Stimulated activated CD8-positive, alpha-beta memory T cell treated with anti-CD3 and anti-CD28 coated beads, Interleukin-12 subunit alpha, Interleukin-12 subunit beta, amount 100 ng/mL, for 4 hours (primary cell): ENCODE measurements around the gene NCOA7.
"Not testable (repeated sequence)": the region's sequence is repeated elsewhere in the genome, so short reads cannot be mapped to it uniquely, and the experiment has no call there.

Experiments used
- DNase-seq: peaks from one replicate; pipeline ENCODE4 v3.0.0-alpha.2; 2020; ENCODE audit warnings: low read depth

The NCOA7 gene

DNA sequence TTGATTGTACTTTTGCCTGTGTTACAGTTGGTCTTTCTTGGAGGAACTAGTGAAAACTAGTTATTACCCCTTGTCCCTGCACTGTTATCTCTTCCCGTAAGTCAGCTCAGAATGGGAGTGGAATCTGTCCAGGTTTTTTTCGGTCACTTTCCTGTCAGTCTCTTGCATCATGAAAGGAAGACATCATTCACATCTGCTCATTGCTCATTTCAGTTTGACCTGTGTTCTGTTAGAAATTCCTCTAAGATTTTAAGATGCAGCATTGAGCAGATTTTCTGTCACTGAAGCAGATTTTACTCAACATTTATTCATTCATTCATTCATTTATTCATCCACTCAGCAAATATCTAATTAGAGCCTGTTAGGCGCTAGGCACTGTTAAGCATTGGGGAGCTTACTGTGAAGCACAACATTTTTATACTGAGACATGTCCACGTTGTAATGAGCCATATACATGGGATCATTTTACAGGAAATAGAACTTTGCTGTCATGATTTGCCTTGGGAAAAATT, 132.7 kb downstream of the NCOA7 start:
- DNase-seq = no peak

DNA sequence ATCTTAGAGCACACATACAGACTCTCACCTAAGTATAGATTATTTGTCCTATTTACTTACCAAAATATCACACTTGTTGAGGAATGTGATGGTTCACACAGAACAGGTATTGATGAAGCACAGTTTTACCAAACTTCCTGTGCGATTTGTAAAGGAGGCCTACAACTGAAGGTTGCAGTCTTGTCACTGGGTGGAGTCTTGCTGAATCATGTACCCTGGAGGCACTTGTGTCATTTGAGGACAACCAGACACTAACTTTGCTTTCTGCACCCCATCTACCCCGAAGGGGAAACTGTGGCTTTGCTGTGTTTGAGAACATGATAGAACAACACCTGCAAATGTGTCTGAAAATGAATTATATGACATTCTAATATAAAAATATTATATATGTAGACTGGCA, 133.4 kb downstream of the NCOA7 start:
- no peak for DNase-seq

DNA sequence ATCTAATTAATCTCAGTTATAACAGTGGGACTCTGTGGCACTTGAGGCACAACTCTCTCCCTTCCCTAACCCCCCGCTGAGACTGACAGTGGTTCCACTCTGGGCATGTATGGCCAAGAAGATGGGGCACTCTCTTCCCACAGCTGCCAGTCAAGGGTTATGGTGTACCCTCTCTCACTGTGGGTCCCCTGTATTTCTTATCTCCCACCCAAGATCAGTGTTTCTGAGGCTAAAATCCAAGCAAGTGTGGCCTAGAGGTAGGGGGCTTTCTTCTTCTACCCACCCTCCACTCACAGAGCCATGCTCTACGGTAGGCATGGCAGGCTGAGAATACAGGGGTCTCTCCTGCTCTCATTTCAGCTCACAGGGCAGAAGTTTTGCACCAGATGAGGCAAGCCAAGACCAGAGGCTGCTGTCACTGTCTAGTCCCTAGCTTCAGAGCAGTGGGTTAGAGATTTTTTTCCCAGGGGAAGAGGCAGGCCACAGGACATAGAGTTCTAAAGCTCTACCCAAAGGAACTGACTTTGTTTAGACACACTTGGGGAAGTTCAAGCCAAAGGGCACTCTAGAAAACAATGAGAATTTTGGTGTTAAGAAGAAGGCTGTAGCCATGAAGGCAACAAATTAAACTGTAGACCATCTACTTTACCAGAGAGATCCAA, 134.1 kb downstream of the NCOA7 start:
- no peak for DNase-seq

DNA sequence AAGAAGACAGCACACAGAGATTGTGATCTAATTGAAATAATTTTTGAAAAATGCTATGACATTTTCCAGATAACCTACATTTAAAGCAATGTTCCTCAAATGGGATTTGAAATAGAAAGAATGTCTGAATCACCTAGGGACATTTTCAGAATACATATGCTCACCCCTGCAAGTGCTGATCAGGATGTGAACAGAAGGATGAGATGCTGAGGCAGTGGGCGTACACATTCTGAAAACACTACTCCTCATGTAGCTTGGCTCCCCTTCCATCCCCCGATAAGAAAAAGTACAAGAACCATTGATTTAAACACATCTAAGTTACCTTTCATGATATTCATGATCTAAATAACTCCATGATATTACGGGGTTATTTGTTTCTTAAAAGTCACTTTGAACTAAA, 136.0 kb downstream of the NCOA7 start:
- DNase-seq = no peak

DNA sequence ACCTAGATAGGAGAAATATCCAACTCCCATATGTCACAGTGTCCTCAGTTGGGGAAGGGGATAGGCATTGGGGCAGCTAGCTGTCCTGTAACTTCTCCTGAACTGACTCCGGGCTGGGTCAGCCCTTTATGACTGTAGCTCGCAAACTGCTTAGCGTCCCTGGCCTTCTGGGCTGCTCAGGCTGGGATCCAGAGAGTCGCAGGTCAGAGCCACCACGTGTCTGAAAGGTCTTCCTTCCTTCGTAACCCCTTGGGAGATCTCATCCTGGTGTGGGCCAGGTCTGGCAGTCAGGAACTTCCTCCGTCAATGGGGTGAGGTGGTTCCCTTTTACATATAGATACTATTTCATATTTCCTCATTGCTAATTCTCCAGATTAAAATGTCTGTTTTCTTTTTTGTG, 137.0 kb downstream of the NCOA7 start:
- DNase-seq = no peak

DNA sequence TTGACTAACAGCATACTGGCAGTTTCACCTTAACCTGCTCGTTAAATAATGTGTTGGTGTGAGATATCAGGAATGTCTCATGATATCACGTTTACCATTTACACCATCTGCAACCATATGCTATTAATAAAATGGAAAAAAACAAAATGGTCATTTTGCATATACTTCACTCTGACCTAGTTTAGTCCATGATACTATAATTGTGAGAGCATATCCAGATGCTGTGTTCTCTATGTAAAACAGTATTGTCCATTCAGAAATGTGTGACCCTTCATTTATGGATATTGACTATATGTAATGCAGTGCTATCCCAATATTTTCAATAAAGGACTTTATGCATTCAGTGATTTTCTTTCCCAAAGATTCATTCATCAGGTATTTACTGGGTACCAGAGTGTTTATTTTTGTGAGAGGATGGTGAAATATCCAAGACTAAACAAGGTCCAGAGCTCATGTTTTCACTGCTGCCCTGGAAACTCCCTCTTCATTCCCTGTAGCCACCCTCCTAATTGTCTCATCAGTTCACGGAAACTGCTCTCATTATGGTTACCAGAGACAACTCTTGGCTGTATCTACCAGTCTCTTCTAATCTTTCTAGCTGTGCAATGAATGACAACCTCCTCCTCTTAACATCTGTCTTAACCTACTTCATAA, 140.1 kb downstream of the NCOA7 start:
- no peak for DNase-seq

DNA sequence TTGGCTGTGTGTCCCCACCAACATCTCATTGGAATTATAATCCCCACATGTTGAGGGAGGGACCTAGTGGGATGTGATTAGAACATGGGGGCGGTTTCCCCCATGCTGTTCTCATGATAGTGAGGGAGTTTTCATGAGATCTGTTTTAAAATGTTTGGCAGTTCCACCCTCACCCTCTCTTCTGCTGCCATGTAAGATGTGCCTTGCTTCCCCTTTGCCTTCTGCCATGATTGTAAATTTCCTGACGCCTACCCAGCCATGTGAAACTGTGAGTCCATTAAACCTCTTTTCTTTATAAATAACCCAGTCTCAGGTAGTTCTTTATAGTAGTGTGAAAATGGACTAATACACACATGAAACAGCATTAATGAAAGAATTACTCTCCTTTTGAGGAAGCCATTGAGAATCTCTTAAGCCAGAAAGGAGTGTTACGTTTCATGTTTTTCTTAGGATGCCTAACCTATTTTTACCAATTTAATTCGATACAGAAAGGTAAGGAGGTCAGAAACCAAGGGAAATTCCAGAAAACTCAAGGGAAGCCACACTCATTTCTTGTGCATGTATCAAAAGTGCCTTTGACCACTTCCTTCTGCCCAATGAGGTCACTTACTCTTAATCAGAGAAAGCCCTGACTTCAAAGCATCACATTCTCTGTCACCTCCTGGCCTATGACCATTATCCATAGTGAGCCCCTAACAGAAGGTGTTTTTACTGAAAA, 141.1 kb downstream of the NCOA7 start:
- DNase-seq = no peak

DNA sequence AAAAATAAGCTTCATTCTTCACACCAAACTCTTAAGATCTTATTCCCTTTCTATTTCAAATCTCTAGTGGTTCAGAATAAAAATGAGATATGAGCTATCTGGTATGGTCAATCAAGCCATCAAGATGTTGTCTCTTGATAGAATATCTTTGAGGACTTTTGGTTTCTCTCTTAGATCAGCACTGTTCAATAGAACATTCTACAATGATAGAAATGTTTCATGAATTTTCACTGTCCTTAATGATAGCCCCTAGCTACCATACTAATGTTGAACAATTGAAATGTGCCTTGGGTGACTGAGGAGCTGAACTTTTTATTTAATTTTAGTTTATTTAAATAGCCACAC, 141.7 kb downstream of the NCOA7 start:
- no peak for DNase-seq

DNA sequence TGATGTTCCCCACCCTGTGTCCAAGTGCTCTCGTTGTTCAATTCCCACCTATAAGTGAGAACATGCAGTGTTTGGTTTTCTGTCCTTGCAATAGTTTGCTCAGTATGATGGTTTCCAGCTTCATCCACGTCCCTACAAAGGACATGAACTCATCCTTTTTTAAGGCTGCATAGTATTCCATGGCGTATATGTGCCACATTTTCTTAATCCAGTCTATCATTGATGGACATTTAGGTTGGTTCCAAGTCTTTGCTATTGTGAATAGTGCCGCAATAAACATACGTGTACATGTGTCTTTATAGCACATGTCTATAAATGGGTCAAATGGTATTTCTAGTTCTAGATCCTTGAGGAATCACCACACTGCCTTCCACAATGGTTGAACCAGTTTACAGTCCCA, 144.8 kb downstream of the NCOA7 start:
- not testable (repeated sequence) for DNase-seq

DNA sequence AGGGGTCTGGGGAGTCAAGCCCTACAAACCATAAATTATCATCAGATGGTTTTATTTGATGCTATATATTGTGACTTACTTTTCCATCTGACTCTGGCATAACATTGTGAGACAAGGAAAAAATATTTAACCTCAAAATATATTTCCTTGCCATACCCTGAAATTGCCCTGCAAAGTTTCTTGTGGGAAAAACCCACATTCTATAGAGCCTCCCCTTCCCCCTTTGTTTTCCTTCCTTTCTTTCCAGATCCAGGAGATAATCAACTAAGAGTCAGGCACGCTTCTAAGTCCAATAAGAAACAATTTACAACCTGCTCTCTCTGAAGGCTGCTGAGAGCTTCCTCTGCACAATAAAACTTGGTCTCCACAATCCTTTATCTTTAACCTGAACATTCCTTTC, 148.3 kb downstream of the NCOA7 start:
- no peak for DNase-seq

DNA sequence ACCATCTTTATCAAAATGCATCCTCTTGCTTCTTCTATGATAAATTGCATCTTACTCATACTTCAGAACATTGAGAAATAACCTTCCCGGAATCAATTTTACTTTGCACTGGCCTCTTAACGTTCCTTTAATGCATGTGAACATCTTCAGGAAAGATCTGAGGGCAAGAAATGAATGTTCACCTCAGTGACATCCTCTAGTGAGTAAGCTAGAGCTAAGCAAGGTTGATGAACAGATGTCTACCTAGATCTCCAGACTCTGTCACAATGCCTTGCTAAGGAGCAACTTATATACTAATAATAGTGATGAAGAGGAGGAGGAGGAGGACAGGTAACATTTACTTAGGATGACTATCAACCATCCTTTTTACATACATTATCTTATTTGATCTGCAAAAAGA, 149.0 kb downstream of the NCOA7 start:
- no peak for DNase-seq

DNA sequence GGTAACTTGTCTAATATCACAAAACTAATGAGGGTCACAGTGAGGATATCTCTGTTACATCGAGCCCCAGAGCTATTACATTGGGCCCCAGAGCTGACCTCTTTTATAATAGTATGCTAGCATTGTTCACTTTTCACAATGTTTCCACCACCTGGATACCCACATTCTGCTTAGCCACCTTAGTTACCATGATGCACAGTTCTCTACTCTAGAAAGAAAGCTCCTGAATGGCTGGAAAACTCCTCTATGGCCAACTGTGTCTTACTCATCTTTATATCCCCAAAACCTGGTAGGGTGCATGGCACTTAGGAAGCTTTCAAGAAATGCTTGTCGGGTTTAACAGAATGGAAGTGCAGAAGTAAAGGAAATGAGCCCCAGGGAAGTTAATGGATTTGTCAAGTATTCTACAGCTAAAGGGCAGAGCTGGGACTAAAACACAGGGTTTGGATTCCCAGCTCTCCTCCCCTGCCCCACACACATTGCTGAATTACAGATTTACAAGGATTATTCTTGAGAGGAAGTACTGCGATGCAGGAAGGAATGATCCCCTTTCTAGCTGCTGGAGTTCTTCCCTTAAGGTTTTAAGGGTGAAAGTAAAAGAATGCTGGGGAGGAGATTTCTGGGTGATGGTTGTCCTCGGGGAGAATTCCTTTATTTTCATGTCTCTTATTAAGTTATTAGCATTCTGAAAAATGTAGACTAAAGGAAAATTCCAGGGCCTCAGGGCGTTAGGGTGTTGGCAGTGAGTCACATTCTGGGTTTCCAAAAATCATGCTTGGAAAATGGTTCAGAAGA, 149.7 kb downstream of the NCOA7 start:
- DNase-seq = no peak

DNA sequence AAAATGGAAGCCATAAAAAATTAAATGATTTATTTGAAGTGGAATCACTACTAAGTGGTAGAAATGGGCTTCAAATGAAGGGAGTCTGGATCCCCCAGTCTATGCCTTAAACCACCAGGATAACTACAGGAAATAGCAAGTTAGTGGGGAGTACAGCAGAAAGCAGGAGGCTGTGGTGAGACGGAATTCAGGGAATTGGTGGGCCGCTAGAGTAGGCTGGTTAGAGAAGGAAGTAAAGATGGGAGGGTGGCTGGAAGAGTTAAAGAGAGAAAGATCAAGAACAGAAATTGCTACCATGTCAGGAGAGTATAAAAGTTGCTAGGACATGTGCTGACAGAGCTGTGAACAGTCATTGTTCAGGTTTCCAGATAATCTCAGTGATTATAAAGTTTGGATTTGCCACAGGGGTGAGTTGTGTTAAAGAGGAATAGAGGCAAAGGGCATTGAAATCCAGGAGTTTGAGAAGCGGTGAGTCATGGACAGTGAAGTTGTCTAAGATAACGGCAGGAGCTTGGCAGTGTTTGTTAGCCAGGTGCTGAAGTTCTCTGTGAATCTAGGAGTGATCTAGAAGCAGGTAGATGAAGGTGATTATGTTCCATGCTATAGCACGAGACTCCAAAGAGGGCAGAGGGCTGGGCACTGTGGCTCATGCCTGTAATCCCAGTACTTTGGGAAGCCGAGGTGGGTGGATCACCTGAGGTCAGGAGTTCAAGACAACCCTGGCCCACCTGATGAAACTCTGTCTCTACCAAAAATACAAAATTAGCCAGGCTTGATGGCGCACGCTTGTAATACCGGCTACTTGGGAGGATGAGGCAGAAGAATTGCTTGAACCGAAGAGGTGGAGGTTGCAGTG, 152.1 kb downstream of the NCOA7 start:
- no peak for DNase-seq

DNA sequence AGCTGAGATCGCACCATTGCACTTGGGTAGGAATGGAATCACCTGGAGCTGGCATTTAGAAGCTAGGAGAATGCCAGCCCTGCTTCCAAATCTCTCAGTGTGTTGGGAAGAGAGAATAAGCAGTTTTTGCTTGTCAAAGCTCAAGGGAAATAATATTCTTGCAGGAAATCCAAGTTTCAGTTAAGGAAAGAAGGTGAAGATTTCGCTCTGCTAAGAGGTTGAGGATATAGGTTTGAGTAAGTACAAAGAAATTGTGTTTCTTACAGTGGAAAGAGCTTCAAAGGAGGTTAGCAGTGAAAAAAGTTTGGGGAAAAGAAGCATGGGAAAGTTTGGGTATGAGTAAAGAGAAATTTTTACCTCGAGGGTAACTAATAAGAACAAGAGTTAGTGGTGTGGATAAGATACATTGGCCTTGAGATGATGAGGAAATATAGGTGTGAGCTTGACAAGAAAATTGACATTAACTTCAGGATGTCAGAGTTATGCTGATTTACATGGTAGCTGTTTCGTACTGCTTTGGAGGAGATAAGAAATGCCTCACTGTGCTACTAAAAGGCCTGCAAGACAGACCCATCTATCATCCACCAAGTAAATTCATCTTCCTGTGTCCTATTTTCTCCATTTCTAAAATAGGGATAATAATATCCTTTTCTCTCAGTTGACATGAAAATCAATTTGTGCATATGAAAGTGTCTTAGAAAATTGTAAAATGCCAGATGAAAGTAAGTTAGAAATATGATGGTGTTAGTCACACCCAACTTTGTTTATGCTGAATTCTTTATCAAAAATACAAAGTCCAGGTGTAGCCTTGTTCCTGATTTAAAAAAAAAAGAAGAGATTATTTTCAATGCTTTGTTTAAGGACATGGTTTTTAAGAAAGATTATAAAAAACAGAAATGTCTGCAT, 153.0 kb downstream of the NCOA7 start:
- DNase-seq = no peak

DNA sequence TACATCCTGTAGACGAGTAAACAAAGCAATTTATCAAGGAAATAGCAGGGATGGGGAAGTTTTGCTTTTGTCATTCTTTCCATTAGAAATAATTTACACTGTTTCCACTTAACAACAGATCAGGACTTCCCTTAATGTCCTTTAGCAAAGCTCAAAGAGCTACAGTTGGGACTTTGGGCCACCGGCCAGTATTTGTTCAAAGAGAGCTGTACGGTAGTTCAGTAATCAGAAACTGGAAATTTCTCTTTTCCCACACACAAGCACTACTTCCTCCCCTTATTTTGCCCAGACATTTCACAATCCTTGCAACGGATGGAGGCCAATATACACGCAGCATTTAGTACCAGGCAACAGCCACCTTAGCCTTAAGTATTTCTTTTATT, 153.7 kb downstream of the NCOA7 start:
- no peak for DNase-seq

DNA sequence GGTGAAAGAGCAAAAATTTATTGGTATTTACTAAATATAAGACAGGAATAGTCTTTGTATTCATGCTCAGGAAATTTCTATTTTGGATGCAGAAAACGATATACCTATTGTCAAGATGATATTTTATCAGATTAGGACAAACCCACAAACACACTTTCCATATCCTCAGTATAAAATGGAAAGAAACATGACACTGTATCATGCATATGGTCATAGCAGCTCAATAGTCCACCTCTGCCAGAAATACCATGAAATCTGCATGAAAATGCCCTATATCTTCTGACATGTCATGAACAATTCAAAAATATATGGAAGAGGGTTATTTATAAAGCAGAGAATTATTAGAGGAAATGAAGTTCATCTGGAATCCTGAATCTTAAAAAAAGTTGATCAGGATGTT, 154.1 kb downstream of the NCOA7 start:
- no peak for DNase-seq

DNA sequence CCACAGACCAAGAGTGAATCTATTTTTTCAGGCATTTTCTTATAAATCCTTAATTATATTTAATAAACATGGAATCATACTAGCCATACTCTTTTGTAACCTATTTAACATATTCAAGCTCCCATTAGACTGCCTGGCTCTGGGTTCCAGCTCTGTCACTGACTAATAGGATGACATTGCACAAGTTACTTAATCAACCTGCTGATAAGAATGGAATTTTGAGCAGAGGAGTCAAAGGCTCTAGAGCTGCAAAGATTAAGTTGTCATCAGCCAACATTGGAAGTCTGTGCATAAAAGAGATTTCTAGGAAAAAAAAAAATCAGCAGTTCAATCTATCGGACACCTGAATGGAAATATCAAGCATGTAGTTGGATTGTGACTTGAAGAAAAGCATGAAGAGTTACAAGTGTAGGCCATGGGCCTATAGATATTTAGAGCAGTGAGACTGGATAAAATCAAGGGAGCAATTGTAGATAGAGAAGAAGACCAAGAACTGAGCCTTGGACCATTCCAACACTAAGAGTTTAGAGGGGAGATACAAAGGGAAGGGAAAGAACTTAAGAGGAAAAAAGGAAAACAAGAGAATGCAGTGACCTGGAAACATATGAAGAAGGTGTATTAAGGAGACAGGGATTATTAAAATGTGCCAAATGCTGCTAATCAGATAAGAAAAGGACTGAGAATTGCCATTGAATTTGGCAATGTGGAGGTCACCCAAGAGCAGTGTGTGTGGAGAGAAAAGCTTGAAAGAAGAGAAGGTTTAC, 154.8 kb downstream of the NCOA7 start:
- no peak for DNase-seq

DNA sequence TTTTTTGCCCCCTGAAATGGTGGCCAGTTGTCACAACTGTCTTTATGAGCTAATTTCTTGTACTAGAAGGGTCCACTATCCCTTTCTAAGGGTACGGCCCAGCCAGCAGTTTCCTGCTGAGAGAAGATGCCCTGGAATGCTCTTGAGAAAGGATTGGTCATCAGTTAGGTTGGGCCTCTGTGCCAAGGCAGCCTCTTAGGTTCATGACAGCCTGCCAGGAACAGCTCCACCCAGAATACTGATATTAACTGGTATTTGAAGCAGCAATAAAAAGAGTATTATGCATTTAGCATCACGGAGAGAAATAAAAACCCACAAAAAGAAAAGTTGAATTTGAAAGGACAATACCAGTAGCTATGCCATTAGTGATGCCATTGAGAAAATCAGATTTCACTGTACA, 156.9 kb downstream of the NCOA7 start:
- DNase-seq = no peak

DNA sequence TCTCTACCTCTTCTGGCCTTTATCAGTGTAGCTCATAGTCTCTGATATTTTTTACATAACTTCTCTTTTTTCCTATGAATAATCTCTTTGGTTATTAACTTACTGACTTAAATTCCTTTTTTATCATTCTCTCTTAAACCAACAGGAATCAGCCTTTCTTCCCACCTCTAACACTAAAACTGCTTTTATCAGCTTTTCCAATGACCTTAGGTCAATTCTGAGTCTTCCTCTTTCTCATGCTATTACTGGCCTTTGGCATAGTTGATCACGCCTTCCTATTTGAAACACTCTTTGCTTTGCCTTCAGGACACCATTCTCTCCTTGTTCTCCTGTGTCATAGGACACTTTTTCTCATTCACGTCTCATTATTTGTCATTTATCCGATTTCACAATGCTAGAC, 157.7 kb downstream of the NCOA7 start:
- DNase-seq = no peak

DNA sequence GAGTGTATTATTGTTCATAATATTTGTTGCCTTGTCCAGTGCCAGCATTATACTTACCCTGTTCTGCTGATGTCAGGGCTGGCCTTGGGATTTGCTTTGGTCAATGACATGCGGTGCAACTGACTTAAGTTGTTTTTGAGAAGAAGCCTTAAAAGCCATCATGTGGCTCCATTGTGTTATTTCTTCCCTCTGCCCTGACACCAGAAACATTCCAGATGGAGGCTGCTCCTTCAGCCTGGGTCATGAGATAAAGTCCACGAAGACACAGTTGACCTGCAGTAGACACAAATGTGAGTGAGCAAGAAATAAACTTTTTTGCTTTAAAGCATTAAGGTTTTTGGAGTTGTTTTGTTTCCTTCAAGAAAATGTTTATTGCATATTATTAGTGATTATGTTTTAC, 158.3 kb downstream of the NCOA7 start:
- no peak for DNase-seq
